SK-N-MC (cell line): ENCODE measurements around the gene TMLHE.
"Not testable (repeated sequence)": the region's sequence is repeated elsewhere in the genome, so short reads cannot be mapped to it uniquely, and the experiment has no call there.

ENCODE experiments used
- EZH2 ChIP-seq: fragments of 200-600 bp; sonication (generic); IDR thresholded peaks from one replicate; pipeline ENCODE4 v1.6.1; 2017; ENCODE audit warnings: antibody characterized with exemption
- POLR2AphosphoS5 ChIP-seq: IDR thresholded peaks from 2 replicates; pipeline ENCODE4 v1.6.1; 2012; ENCODE audit warnings: mild to moderate bottlenecking, low read depth, low read length, borderline replicate concordance

DNA sequence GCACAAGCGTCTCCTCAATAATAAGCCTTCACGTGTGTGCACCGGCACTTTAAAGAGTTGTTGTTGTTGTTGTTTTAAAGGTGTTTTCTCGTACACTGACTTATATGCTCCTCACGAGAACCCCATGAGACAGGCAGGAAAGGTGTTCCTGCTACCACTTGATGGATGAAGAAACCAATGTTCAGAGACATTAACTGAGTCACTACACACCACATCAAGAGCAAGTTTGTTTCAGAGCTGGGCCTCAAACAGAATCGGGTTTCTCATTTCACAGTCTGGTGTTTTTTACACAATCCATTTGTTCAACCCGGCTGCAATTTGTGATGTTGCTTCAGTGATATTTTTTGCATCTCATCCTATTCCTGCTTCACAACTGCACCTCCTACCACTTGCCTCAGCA, 135.6 kb downstream of the TMLHE start:
- TF ChIP-seq EZH2, POLR2AphosphoS5: not testable (repeated sequence)
